Testis (tissue), 3 donors: ENCODE measurements around the gene IFNE. TPM values are rescaled to one million over a fixed set of nuclear protein-coding genes. Genes with fewer than 3 reads are reported as not detected.

Experiments used
- DNase-seq: peaks from one replicate; pipeline ENCODE4 v3.0.0-alpha.2; 2019
- H3K27ac ChIP-seq, 2 donors: fragments of 200-600 bp; sonication (generic); one replicate each; pipeline ENCODE4 v1.5.1; 2019
- H3K27me3 ChIP-seq: fragments of 200-600 bp; sonication (generic); one replicate; pipeline ENCODE4 v1.5.1; 2019
- H3K36me3 ChIP-seq: fragments of 200-600 bp; sonication (generic); one replicate; pipeline ENCODE4 v1.5.1; 2017; ENCODE audit warnings: low read depth; ENCODE audit errors: missing control alignments
- H3K4me1 ChIP-seq: fragments of 200-600 bp; sonication (generic); one replicate; pipeline ENCODE4 v1.5.1; 2019
- H3K4me3 ChIP-seq, 2 donors: fragments of 200-600 bp; sonication (generic); one replicate each; pipeline ENCODE4 v1.5.1; 2017 to 2019
- H3K9me3 ChIP-seq: fragments of 200-600 bp; sonication (generic); one replicate; pipeline ENCODE4 v1.5.1; 2017
- CTCF ChIP-seq, 3 experiments: fragments of 450-650 bp in 2 of 3; fragments of 200-600 bp in 1 of 3; sonication (generic) in 1 of 3; IDR thresholded peaks; one replicate each; pipeline ENCODE4 v1.5.1; 2016 to 2019; ENCODE audit warnings: antibody characterized with exemption in 3 of 3, mild to moderate bottlenecking in 2 of 3, moderate library complexity in 1 of 3
- POLR2A ChIP-seq: fragments of 450-650 bp; IDR thresholded peaks from one replicate; pipeline ENCODE4 v1.6.1; 2017; ENCODE audit warnings: antibody characterized with exemption, mild to moderate bottlenecking, moderate library complexity
- WGBS, 2 donors: methylation state at CpG; one replicate each; pipeline ENCODE4 v1.1.5; 2018; 5-methylcytosine and 5-hydroxymethylcytosine counted together
- intact Hi-C: fragments of 100-400 bp; cut with DNase I; formaldehyde crosslinking; loops from one replicate; pipeline ENCODE4 v1.15.1; 2023; ENCODE audit warnings: low total_unique reads
- microRNA counts, 2 donors: library from miRNA; unstranded; fragments of <30 nt; microRNA quantifications; one replicate each; lab custom pipeline; 2016
- microRNA-seq, 2 donors: library from miRNA; unstranded; fragments of <30 nt; microRNA quantifications; one replicate each; pipeline ENCODE4, GENCODE V29; 2016; ENCODE audit warnings: borderline number of aligned reads in 2 of 2, borderline replicate concordance in 1 of 2
- polyA plus RNA-seq: library from polyadenylated mRNA; stranded (reverse); fragments of 350-450 nt; fragmentation: Illumina TruSeq; extraction: RNeasy Lipid Tissue Mini Kit (QIAGEN cat#74804); gene quantifications from one replicate; pipeline ENCODE4 v1.2.3, GENCODE V29; 2014; ENCODE audit warnings: low read depth, low replicate concordance; ENCODE audit not compliant: insufficient read depth
- small RNA-seq, 2 donors: library from RNA; depleted of rRNA; stranded (forward); fragments of <200 nt; gene quantifications; one replicate each; pipeline ENCODE3, GENCODE V24; 2016
- total RNA-seq, 2 donors: library from RNA; depleted of rRNA; stranded (reverse); fragments of >200 nt; gene quantifications; one replicate each; pipeline ENCODE4 v1.2.3, GENCODE V29; 2016

IFNE gene
- total and polyA plus RNA-seq, 3 donors from 2014 or later: 0.47 TPM; not detected in 2

DNA sequence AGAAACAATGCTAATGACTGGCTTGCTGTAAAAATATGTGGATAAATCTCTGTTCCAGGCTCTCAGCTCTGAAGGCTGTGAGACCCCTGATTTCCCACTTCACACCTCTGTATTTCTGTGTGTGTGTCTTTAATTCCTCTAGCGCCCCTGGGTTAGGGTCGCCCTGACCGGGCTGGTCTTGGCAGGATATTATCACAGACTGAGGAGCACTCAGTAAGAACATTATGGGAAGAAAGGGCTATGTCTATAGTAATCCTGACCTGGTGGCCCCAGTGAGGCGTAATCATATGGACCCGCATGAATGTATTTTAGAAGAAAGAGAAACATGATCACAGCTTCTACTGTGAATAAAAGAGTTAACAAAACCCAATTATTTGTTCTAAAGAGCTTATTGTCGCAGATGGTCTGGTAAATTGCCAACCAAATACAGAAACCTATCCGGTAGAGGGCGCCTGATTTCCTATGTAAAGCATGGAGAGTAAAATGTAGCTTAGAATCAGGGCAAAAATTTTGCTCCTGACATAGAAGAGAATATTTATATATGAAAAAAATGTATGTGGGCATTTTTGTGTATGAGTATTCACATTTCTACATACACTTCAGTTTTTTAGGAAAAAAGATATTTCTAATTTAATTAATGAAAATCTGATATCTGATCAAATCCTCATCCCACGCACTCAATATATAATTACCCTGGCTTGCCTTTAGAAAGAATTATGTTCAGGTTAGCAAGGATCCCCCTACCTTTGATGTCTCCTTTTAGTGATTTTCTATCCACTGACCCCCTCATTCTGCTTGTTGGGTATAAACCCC lies 47.7 kb downstream of the IFNE start:
- intact Hi-C loops: no loop called here
- Histone ChIP-seq H3K9me3 (no peaks in the 10 kb centered on the region), H3K27ac (no peak overlapping the region), H3K36me3 (no peaks in the 10 kb centered on the region), H3K4me1 (no peaks in the 10 kb centered on the region), H3K4me3 (no peak overlapping the region), H3K27me3 (no peaks in the 10 kb centered on the region)
- no peak for TF ChIP-seq POLR2A
- TF ChIP-seq CTCF (IDR thresholded peaks at IDR 0.05): peak in 1 of 3 experiments; percentile 24
- 55 to 67% methylated on average over 9 of the region's 9 CpGs for WGBS, 2 donors
- peak; percentile 47 for DNase-seq

DNA sequence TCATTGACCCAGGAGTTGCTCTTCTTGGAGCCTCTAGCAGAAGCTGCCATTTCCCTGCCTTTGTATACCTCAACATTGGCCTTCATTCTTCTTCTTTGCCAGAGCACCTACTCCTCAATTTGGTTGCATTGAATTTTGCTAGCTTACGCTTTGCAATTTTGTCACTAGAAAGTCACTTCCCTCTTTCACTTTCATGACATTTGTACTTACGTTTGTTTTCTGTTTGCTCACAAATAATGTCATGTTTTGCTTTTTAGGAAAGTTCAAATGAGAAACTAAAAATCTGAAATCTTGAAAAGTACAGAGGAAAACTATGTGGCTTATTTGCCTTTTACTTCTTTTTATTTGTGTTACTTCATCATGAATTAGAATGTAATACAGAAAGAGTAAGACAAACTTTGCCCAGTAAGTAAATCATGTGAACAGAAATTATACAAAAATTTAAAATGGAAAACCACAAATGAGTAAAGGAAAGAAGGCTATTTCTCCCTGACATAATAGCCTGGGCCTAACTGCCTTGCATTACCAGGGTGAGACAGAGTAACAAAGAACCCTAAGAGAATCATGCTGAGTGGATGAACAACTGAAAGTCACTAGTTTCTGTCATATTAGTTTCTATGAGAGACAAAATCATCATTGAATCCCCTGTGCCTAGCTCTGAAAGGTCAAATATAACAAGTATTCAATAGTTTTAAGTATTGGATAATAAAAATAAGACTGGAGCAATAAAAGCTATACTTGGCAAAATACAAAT lies 49.3 kb downstream of the IFNE start:
- Histone ChIP-seq H3K9me3 (no peaks in the 10 kb centered on the region), H3K27me3 (no peaks in the 10 kb centered on the region), H3K27ac (no peak overlapping the region), H3K4me1 (no peaks in the 10 kb centered on the region), H3K4me3 (no peak overlapping the region), H3K36me3 (no peaks in the 10 kb centered on the region)
- no peak for DNase-seq
- TF ChIP-seq POLR2A: no peak
- TF ChIP-seq CTCF (IDR thresholded peaks at IDR 0.05): no peak
- intact Hi-C loops: no loop called here
- 84 to 88% methylated on average over 2 of the region's 2 CpGs for WGBS, 2 donors

MicroRNAs within 50 kb of the gene (microRNA counts, 767-probe panel; counts per million panel counts)
- microRNA hsa-miR-31-5p (lab: Ali Mortazavi, UCI): 0 to 152 counts per million in 2 donors

Small RNAs within 50 kb of the gene (microRNA-seq; reads per million reads assigned to microRNA genes)
- 460 to 627 reads per million in 2 donors for gene MIR31

Small RNAs within 50 kb of the gene (small RNA-seq; reads per million reads assigned to genes)
- gene MIR31: 2.6 to 4.2 reads per million in 2 donors
- 0 reads per million in 2 donors for gene RF00157

Other genes starting within 250 kb of the IFNE start
- not detected for gene IFNA14, start 242.3 kb downstream of the IFNE start, total RNA-seq
- gene IFNA14, start 242.3 kb downstream of the IFNE start, polyA plus RNA-seq: not detected
- not detected for gene IFNA5, start 177.0 kb downstream of the IFNE start, total RNA-seq
- not detected for gene IFNA5, start 177.0 kb downstream of the IFNE start, polyA plus RNA-seq
- 10 to 100 TPM; 17.4 to 19.3 TPM for gene KLHL9, start 146.9 kb downstream of the IFNE start, total RNA-seq
- 12.7 TPM for gene KLHL9, start 146.9 kb downstream of the IFNE start, polyA plus RNA-seq
- gene IFNA6, start 131.4 kb downstream of the IFNE start, total RNA-seq: under 1 TPM in 1 of 2 donors, not detected in 1; 0.39 TPM
- not detected for gene IFNA6, start 131.4 kb downstream of the IFNE start, polyA plus RNA-seq
- gene IFNA13, start 114.3 kb downstream of the IFNE start, total RNA-seq: 1 to 10 TPM in 1 of 2 donors, under 1 TPM in 1; 0.63 to 1.9 TPM
- not detected for gene IFNA13, start 114.3 kb downstream of the IFNE start, polyA plus RNA-seq
- gene IFNA2, start 96.9 kb downstream of the IFNE start, total RNA-seq: 1 to 10 TPM; 1.2 to 1.3 TPM
- gene IFNA2, start 96.9 kb downstream of the IFNE start, polyA plus RNA-seq: not detected
- gene IFNA8, start 73.2 kb downstream of the IFNE start, total RNA-seq: not detected
- gene IFNA8, start 73.2 kb downstream of the IFNE start, polyA plus RNA-seq: not detected
- not detected for gene IFNA1, start 41.9 kb downstream of the IFNE start, total RNA-seq
- gene IFNA1, start 41.9 kb downstream of the IFNE start, polyA plus RNA-seq: not detected